ENCODE measurements around the gene SORT1. TPM values are rescaled to one million over a fixed set of nuclear protein-coding genes. Genes with fewer than 3 reads are reported as not detected.
"Not testable (repeated sequence)": the region's sequence is repeated elsewhere in the genome, so short reads cannot be mapped to it uniquely, and the experiment has no call there.

SORT1 gene
- total RNA-seq, 4 donors from 2014 or later: 24.8 to 124 (median 96.0) TPM

GRCh38 chr1:109381573-109381972, 16.1 kb downstream of the SORT1 start:
- TF ChIP-seq CTCF (IDR thresholded peaks at IDR 0.05) (no peak), POLR2A (IDR thresholded peaks at IDR 0.05) (no peak)
- peaks cover 0 to 8% (median 0%) of the 10 kb centered on the region in 4 donors for H3K4me1 ChIP-seq
- H3K27me3 ChIP-seq: no peaks in the 10 kb centered on the region
- no peaks in the 10 kb centered on the region for H3K9me3 ChIP-seq
- no peak overlapping the region for H3K4me3 ChIP-seq
- no peak for DNase-seq
- H3K36me3 ChIP-seq: no peaks in the 10 kb centered on the region
- no peak overlapping the region for H3K27ac ChIP-seq

GRCh38 chr1:109379907-109380306, 17.8 kb downstream of the SORT1 start:
- Histone ChIP-seq H3K4me3 (no peak overlapping the region), H3K36me3 (no peaks in the 10 kb centered on the region), H3K4me1 (no peaks in the 10 kb centered on the region), H3K27me3 (no peaks in the 10 kb centered on the region), H3K9me3 (no peaks in the 10 kb centered on the region), H3K27ac (no peak overlapping the region)
- TF ChIP-seq POLR2A (IDR thresholded peaks at IDR 0.05) (no peak), CTCF (IDR thresholded peaks at IDR 0.05) (no peak)
- DNase-seq: no peak

DNA sequence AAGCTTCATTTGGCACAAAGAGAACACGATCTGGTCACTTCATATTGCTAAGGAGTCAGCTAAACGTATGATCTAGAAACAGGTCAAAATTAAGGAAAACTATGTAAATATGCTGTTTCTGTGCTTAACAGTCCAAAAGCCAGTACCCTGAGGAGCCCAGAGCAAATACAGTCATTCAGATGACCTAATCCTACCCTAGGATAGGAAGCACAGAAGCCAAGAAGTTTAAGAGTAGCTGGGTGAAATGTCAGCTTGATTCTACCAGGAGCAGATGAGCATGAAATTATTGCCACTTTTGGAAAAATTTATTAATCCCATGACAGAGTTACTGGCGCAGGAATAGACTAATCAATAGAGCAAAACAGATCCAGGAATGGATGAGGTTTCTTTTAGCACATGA, 18.3 kb downstream of the SORT1 start:
- DNase-seq: no peak
- Histone ChIP-seq H3K27ac (no peak overlapping the region), H3K36me3 (no peaks in the 10 kb centered on the region), H3K4me3 (no peak overlapping the region), H3K9me3 (no peaks in the 10 kb centered on the region), H3K4me1 (no peaks in the 10 kb centered on the region), H3K27me3 (no peaks in the 10 kb centered on the region)
- no peak for TF ChIP-seq POLR2A (IDR thresholded peaks at IDR 0.05)
- no peak for TF ChIP-seq CTCF (IDR thresholded peaks at IDR 0.05)

GRCh38 chr1:109377698-109378097, 20.0 kb downstream of the SORT1 start:
- TF ChIP-seq POLR2A (IDR thresholded peaks at IDR 0.05) (no peak), CTCF (IDR thresholded peaks at IDR 0.05) (no peak)
- no peak overlapping the region for H3K27ac ChIP-seq
- peaks cover 0 to 11% (median 0%) of the 10 kb centered on the region in 4 donors for H3K4me1 ChIP-seq
- no peak overlapping the region for H3K4me3 ChIP-seq
- no peak for DNase-seq
- no peaks in the 10 kb centered on the region for H3K27me3 ChIP-seq
- no peaks in the 10 kb centered on the region for H3K36me3 ChIP-seq
- no peaks in the 10 kb centered on the region for H3K9me3 ChIP-seq

GRCh38 chr1:109373696-109374095, 24.0 kb downstream of the SORT1 start:
- not testable (repeated sequence) for H3K36me3 ChIP-seq, DNase-seq, H3K4me3 ChIP-seq, H3K27me3 ChIP-seq, H3K9me3 ChIP-seq
- peak overlapping the region in 1 of 4 donors; percentile 16 for H3K27ac ChIP-seq
- H3K4me1 ChIP-seq: peaks cover 0 to 11% (median 0%) of the 10 kb centered on the region in 4 donors

DNA sequence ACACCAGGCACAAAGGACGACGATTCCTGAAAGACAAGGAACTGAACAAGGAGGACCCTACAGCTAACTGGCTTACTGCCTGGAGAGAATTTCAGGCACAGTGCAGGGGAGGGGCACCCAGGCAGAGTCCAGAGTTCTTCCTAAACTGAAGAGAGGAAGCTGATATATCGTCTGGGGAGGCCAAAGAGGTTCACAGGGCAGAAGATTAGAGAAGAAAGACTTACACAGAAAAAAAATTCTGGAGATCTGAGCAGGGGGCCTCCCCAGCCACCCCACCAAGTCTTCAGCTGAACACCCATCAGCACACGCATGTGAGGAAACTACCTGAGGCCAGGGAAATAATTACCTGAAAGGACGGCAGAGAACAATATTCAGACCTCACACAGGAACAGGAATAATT, 24.6 kb downstream of the SORT1 start:
- no peak for DNase-seq
- Histone ChIP-seq H3K27me3 (no peaks in the 10 kb centered on the region), H3K4me3 (no peak overlapping the region), H3K9me3 (no peaks in the 10 kb centered on the region), H3K4me1 (peaks cover 0 to 11% (median 0%) of the 10 kb centered on the region in 4 donors), H3K36me3 (no peaks in the 10 kb centered on the region), H3K27ac (peak overlapping the region in 1 of 4 donors; percentile 16)
- no peak for TF ChIP-seq CTCF (IDR thresholded peaks at IDR 0.05)
- TF ChIP-seq POLR2A (IDR thresholded peaks at IDR 0.05): no peak

Data from Peyer's patch (tissue), 4 donors.